DMS114 treated with DMSO at 0.1 percent for 48 hours (cell line): ENCODE data around the gene PPP4R1.
"Not testable (repeated sequence)": the region's sequence is repeated elsewhere in the genome, so short reads cannot be mapped to it uniquely, and the experiment has no call there.

Experiments used
- DNase-seq: peaks from one replicate; lab custom pipeline; 2025; ENCODE audit not compliant: unreplicated experiment; lab: John Stamatoyannopoulos, UW

Gene PPP4R1

GRCh38 chr18:9629709-9630108, 15.3 kb upstream of the PPP4R1 start:
- no peak for DNase-seq

- DNase-seq, result no peak
Observed at GRCh38 chr18:9628984-9629383, 14.6 kb upstream of the PPP4R1 start.

- DNase-seq, result no peak
Observed at GRCh38 chr18:9627642-9628041, 13.3 kb upstream of the PPP4R1 start.

GRCh38 chr18:9619990-9620389, 5.6 kb upstream of the PPP4R1 start:
- DNase-seq, result no peak

- no peak for DNase-seq
Observed at GRCh38 chr18:9619545-9619944, 5.2 kb upstream of the PPP4R1 start.

- no peak for DNase-seq
Observed at GRCh38 chr18:9619056-9619455, 4.7 kb upstream of the PPP4R1 start.

GRCh38 chr18:9617006-9617542, 2.7 kb upstream of the PPP4R1 start:
- DNase-seq, result no peak

- DNase-seq, result no peak
Observed at GRCh38 chr18:9616049-9616448, 1.7 kb upstream of the PPP4R1 start.

- no peak for DNase-seq
Observed at GRCh38 chr18:9615280-9615797, 980 bp upstream of the PPP4R1 start.

GRCh38 chr18:9613550-9614400, 584 bp downstream of the PPP4R1 start:
- DNase-seq, result no peak

GRCh38 chr18:9612977-9613376, 1.4 kb downstream of the PPP4R1 start:
- no peak for DNase-seq

GRCh38 chr18:9612215-9612830, 2.0 kb downstream of the PPP4R1 start:
- peak; percentile 67 for DNase-seq

- no peak for DNase-seq
Observed at GRCh38 chr18:9609190-9609589, 5.2 kb downstream of the PPP4R1 start.

- DNase-seq, result no peak
Observed at GRCh38 chr18:9608728-9609127, 5.6 kb downstream of the PPP4R1 start.

GRCh38 chr18:9608298-9608697, 6.1 kb downstream of the PPP4R1 start:
- no peak for DNase-seq

GRCh38 chr18:9607111-9607510, 7.2 kb downstream of the PPP4R1 start:
- DNase-seq, result not testable (repeated sequence)

GRCh38 chr18:9606039-9606438, 8.3 kb downstream of the PPP4R1 start:
- no peak for DNase-seq

- no peak for DNase-seq
Observed at GRCh38 chr18:9604348-9604747, 10.0 kb downstream of the PPP4R1 start.

GRCh38 chr18:9599328-9599727, 15.0 kb downstream of the PPP4R1 start:
- no peak for DNase-seq

GRCh38 chr18:9597609-9598008, 16.8 kb downstream of the PPP4R1 start:
- DNase-seq, result no peak

GRCh38 chr18:9596843-9597526, 17.4 kb downstream of the PPP4R1 start:
- no peak for DNase-seq
